Measurements from ENCODE around the gene CCNYL1. TPM values are rescaled to one million over a fixed set of nuclear protein-coding genes. Genes with fewer than 3 reads are reported as not detected.

CCNYL1 gene
- total and polyA plus RNA-seq, 2 donors from 2014 or later: 6.7 to 14.6 TPM

DNA sequence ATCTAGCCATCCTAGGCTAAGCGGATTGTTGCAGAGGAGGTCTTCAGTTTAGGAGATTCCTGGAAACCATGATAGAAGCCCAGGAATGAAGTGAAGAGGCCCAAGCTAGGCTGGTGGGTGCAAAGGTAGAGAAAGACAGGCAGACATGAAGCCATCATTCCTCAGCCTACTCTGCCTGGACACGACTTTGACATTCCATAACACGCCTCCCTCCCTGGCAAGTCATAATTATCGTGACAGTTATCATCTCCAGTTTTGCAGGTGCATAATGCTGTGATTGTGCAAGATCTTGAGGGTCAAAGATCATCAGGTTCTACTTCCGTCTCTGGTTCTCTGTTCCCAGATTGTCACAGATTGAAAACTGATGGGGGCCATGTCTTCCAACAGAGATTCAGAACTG, 73.5 kb downstream of the CCNYL1 start:
- no peaks in the 10 kb centered on the region for H3K9me3 ChIP-seq (ENCODE audit: control insufficient read depth in 2 of 3, insufficient read depth in 1 of 3, low read length in 3 of 3)

DNA sequence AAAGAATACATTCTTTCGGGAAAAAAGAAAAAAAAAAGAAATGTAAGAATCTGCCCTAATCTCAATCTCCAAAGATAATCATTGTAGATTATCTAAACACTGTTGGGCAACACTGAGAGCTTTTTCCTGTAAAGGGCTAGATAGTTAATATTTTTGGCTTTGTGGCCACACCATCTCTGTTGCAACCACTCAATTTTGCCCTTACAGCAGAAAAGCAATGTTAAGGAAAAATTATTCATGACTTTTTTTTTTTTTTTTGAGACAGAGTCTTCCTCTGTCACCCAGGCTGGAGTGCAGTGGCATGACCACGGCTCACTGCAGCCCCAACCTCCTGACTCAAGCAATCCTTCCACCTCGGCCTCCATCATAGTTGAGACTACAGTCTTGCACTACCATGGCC, 75.6 kb downstream of the CCNYL1 start:
- Histone ChIP-seq H3K27ac (ENCODE audit: low read depth in 2 of 2, low read length in 2 of 2) (no peak overlapping the region), H3K4me3 (ENCODE audit: low read length in 3 of 3) (no peak overlapping the region), H3K4me1 (ENCODE audit: control insufficient read depth in 2 of 3, insufficient read depth in 2 of 3, low read depth in 1 of 3, low read length in 3 of 3) (no peaks in the 10 kb centered on the region), H3K9ac (ENCODE audit: low read length in 3 of 3) (no peak overlapping the region), H3K27me3 (ENCODE audit: control insufficient read depth, insufficient read depth, low read length) (no peaks in the 10 kb centered on the region), H3K36me3 (ENCODE audit: control insufficient read depth in 2 of 3, insufficient read depth in 3 of 3, low read length in 3 of 3) (no peaks in the 10 kb centered on the region), H3K9me3 (ENCODE audit: control insufficient read depth in 2 of 3, insufficient read depth in 1 of 3, low read length in 3 of 3) (peaks cover 0 to 2% (median 0%) of the 10 kb centered on the region in 3 donors)
- TF ChIP-seq, protein P1, sequence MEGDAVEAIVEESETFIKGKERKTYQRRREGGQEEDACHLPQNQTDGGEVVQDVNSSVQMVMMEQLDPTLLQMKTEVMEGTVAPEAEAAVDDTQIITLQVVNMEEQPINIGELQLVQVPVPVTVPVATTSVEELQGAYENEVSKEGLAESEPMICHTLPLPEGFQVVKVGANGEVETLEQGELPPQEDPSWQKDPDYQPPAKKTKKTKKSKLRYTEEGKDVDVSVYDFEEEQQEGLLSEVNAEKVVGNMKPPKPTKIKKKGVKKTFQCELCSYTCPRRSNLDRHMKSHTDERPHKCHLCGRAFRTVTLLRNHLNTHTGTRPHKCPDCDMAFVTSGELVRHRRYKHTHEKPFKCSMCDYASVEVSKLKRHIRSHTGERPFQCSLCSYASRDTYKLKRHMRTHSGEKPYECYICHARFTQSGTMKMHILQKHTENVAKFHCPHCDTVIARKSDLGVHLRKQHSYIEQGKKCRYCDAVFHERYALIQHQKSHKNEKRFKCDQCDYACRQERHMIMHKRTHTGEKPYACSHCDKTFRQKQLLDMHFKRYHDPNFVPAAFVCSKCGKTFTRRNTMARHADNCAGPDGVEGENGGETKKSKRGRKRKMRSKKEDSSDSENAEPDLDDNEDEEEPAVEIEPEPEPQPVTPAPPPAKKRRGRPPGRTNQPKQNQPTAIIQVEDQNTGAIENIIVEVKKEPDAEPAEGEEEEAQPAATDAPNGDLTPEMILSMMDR (IDR thresholded peaks at IDR 0.05; ENCODE audit: borderline replicate concordance, extremely low read depth, insufficient read depth): no peak
- intact Hi-C loops (cut with DNase I): no loop called here
- DNase-seq: no peak
- FAIRE-seq: no peak

More for the DNA sequence above, 73.5 kb downstream of the CCNYL1 start:
- Histone ChIP-seq H3K27ac (ENCODE audit: low read depth in 2 of 2, low read length in 2 of 2) (no peak overlapping the region), H3K36me3 (ENCODE audit: control insufficient read depth in 2 of 3, insufficient read depth in 3 of 3, low read length in 3 of 3) (no peaks in the 10 kb centered on the region), H3K27me3 (ENCODE audit: control insufficient read depth, insufficient read depth, low read length) (no peaks in the 10 kb centered on the region), H3K9ac (ENCODE audit: low read length in 3 of 3) (no peak overlapping the region), H3K4me1 (ENCODE audit: control insufficient read depth in 2 of 3, insufficient read depth in 2 of 3, low read depth in 1 of 3, low read length in 3 of 3) (no peaks in the 10 kb centered on the region), H3K4me3 (ENCODE audit: low read length in 3 of 3) (no peak overlapping the region)
- DNase-seq: no peak
- FAIRE-seq: no peak
- TF ChIP-seq, protein P1 (IDR thresholded peaks at IDR 0.05; ENCODE audit: borderline replicate concordance, extremely low read depth, insufficient read depth): no peak
- intact Hi-C loops (cut with DNase I): no loop called here

DNA sequence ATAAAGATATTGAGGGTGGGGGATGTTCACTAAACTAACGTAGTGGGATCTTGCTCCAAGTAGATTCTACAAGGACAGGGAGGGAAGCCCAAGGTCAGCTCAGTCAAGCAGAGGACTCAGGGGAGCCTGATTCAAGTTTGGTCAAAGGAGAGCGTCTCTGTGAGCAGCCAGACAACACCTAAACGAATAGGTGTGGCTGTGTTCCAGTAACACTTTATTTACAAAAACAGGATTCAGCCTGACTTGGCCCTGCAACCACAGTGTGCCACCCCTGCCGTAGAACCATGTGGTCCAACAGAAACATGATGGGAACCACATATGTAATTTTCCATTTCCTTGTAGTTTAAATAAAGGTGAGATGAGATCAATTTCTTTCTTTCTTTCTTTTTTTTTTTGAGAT, 76.4 kb downstream of the CCNYL1 start:
- TF ChIP-seq, protein P1 (IDR thresholded peaks at IDR 0.05; ENCODE audit: borderline replicate concordance, extremely low read depth, insufficient read depth): no peak
- DNase-seq (no peak), FAIRE-seq (no peak)
- Histone ChIP-seq H3K27me3 (ENCODE audit: control insufficient read depth, insufficient read depth, low read length) (no peaks in the 10 kb centered on the region), H3K36me3 (ENCODE audit: control insufficient read depth in 2 of 3, insufficient read depth in 3 of 3, low read length in 3 of 3) (no peaks in the 10 kb centered on the region), H3K4me1 (ENCODE audit: control insufficient read depth in 2 of 3, insufficient read depth in 2 of 3, low read depth in 1 of 3, low read length in 3 of 3) (no peaks in the 10 kb centered on the region), H3K9ac (ENCODE audit: low read length in 3 of 3) (no peak overlapping the region), H3K4me3 (ENCODE audit: low read length in 3 of 3) (no peak overlapping the region), H3K27ac (ENCODE audit: low read depth in 2 of 2, low read length in 2 of 2) (no peak overlapping the region), H3K9me3 (ENCODE audit: control insufficient read depth in 2 of 3, insufficient read depth in 1 of 3, low read length in 3 of 3) (peaks cover 0 to 2% (median 0%) of the 10 kb centered on the region in 3 donors)
- intact Hi-C loops (cut with DNase I): no loop called here

GRCh38 chr2:207790898-207791297, 79.5 kb downstream of the CCNYL1 start:
- DNase-seq (no peak), FAIRE-seq (no peak)
- Histone ChIP-seq H3K9me3 (ENCODE audit: control insufficient read depth in 2 of 3, insufficient read depth in 1 of 3, low read length in 3 of 3) (peaks cover 0 to 2% (median 0%) of the 10 kb centered on the region in 3 donors), H3K9ac (ENCODE audit: low read length in 3 of 3) (no peak overlapping the region), H3K27me3 (ENCODE audit: control insufficient read depth, insufficient read depth, low read length) (no peaks in the 10 kb centered on the region), H3K27ac (ENCODE audit: low read depth in 2 of 2, low read length in 2 of 2) (no peak overlapping the region), H3K4me3 (ENCODE audit: low read length in 3 of 3) (no peak overlapping the region), H3K4me1 (ENCODE audit: control insufficient read depth in 2 of 3, insufficient read depth in 2 of 3, low read depth in 1 of 3, low read length in 3 of 3) (no peaks in the 10 kb centered on the region), H3K36me3 (ENCODE audit: control insufficient read depth in 2 of 3, insufficient read depth in 3 of 3, low read length in 3 of 3) (no peaks in the 10 kb centered on the region)
- TF ChIP-seq, protein P1 (IDR thresholded peaks at IDR 0.05; ENCODE audit: borderline replicate concordance, extremely low read depth, insufficient read depth): no peak
- intact Hi-C loops (cut with DNase I): no loop called here
